HG03521 (cell line): Measurements from ENCODE around the gene KPTN.
"Not testable (repeated sequence)": the region's sequence is repeated elsewhere in the genome, so short reads cannot be mapped to it uniquely, and the experiment has no call there.

Experiments
- ATAC-seq: cut with Tn5 transposase; IDR thresholded peaks from one replicate; pipeline ENCODE4 v1.9.1; 2021; ENCODE audit warnings: mild to moderate bottlenecking, moderate library complexity; ENCODE audit not compliant: unreplicated experiment

Gene KPTN

GRCh38 chr19:47492571-47493377, 8.8 kb upstream of the KPTN start:
- no peak for ATAC-seq

- ATAC-seq: no peak
These were observed 8.1 kb upstream of the KPTN start for GRCh38 chr19:47492137-47492533.

DNA sequence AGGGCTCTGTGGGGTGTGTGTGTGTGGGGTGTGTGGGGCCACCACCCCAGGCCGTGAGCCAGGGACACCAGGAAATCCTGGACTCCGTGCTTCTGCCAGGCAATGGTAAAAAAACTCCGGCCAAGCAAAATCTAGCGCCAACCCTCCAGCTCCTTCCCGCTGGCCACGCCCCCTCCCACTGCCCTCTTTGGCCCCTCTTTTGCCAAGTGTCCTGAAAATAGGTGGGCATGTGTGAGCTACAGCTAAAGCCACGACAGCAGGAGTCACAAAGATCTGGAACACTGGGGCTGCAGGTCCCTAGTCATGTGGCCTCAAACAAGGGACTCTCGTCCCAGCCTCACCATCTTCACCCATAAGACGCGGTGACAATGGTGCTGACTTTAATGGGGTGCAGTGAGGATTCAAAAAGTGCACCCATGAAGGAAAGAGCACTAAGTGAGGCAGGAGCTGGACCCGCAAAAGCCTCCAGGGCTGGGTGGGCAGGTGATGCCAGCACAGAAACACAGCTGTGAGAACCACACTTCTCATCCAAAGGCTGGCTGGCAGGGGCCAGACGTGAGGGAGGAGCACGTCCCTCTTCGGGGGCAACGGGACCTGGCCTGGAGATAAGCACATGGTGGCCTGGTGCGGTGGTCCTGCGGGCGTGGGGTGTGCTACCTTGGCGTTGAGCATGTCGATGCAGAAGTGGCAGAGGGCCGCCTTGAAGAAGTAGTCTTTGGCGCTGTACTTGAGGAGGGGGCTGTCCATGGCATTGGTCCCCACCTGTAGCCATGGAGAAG, 7.5 kb upstream of the KPTN start:
- no peak for ATAC-seq

- no peak for ATAC-seq
These were observed 6.8 kb upstream of the KPTN start for GRCh38 chr19:47490847-47491246.

GRCh38 chr19:47490031-47490430, 6.0 kb upstream of the KPTN start:
- no peak for ATAC-seq

- ATAC-seq: no peak
These were observed 5.3 kb upstream of the KPTN start for GRCh38 chr19:47489072-47489914.

DNA sequence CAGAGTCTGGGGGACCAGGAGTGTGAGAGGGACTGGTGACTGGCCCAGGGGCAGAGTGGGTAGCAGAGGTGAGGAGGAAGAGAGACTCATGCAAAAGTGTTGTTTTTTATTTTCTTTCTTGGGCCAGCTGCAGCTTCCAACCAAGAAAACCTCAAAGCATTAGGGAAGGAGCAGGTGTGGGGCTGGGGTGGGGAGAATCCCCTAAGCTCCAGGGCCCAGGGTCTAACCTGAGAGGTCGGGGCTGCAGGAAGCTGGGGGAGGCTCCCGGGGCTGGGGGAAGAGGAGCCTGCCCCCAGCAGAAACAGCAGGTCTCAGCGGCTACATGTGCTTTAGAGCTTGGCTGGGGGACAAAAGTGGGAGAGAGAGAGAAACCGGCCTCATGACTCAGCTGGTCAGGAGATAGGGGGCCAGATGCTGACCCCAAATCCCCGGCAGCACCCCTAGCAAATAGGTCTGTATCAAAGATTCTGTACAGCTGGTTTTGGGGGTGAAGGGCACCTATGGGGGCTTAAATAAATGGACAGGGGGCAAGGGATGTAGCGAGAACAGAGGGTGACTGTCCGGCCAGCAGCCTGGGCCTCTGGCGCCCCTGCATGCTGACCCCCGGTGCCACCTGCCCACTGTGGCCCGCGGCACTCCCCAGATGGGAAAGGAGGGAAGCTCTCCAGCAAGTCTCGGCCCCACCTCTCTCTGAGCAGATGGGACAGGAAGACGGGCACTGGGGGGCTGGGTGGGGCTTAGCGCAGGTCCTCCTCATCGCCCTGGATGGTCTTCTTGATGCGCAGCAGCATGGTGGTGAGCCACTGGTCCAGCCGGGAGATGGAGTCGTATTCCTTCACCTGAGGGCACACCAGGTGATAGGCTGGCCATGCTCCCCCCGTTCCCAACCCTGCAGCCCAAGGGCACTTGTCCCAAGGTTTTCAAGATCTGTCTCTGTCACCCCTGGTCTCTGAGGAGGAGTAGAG, 3.8 kb upstream of the KPTN start:
- ATAC-seq: no peak

DNA sequence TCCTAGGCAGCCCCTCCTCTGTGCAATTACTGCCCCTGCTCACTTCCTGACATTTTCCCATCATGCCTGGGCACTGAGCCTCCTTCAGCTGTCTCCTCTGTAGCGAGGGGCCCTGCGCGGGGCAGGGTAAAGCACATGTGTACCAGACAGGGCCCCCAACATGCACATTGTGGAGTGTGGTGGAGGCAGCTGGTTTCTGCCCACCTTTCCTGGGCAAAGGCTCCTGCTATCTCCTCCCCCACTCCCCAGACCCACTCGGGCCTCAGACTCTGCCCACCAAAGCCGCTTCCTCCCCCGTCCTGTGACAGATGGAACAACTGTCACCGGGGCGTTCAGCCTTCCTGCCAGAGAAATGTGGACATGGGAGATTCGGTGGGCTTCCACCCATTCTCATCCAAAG, 2.9 kb upstream of the KPTN start:
- ATAC-seq: no peak

DNA sequence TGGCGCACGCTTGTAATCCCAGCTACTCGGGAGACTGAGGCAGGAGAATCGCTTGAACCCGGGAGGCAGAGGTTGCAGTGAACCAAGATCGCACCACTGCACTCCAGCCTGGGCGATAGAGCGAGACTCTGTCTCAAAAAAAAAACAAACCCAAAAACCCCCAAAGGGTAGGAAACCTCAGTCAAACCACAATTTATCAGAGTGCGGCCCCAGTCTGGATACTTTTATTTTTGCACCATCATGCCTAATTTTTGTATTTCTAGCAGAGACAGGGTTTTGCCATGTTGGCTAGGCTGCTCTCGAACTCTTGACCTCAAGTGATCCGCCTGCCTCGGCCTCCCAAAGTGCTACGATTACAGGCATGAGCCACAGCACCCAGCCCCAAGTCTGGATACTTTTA, 2.2 kb upstream of the KPTN start:
- not testable (repeated sequence) for ATAC-seq

DNA sequence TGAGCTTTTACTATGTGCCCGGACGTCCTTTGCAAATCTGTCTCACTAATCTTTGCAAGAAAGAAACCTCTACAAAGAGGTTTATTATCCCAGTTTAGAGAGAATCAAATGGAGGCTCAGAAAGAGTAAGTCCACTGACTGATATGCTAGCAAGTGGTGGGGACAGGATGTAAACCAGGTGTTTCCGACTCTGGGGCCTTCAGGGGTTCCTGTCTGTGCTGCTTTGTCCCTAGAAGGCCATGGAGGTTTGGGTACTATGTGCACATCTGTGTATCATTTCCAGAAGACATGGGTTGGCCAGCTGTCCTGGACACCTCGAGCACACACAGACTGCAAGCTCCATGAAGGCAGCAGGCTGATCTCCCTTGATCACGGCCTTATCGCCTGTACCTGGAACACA, 1.2 kb upstream of the KPTN start:
- ATAC-seq: no peak

GRCh38 chr19:47483200-47483599, 819 bp downstream of the KPTN start:
- no peak for ATAC-seq

- no peak for ATAC-seq
These were observed 2.5 kb downstream of the KPTN start for GRCh38 chr19:47481460-47482052.

GRCh38 chr19:47480658-47481057, 3.4 kb downstream of the KPTN start:
- ATAC-seq: no peak

DNA sequence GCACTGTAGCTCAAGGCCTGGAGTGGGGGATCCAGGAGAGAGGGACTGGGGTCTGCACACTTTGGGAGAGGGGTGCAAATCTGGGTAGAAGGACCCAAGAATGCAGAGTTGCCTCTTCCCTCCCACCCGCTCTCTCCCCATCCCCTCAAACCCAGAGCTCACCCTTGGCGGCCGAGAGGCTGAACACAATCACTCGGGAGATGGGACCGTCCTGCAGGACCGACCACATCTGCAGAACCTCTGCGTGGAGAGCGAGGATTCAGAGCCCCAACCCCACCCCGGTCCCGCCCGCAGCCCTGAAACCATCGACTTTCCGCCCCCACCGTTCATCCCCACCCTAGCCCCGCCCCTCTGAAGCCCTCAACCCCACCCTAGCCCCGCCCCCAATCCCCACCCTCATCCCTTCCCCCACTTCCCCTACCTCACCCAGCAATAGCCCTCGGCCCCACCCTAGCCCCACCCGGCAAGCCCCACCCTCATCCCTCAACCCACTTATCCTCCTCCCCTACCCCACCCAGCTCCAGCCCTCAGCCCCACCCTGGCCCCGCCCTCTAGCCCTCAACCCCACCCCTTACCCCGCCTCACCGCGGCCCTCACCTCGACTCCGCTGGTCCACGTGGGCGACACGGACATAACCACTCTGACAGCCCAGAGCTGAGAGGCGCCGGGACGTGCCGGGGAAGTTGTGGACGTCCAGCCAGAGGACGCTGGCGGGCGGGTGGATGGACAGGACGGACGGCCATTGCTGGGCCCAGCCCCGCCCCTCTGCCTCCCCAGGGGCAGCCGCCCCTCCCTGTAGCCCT, 4.1 kb downstream of the KPTN start:
- no peak for ATAC-seq

DNA sequence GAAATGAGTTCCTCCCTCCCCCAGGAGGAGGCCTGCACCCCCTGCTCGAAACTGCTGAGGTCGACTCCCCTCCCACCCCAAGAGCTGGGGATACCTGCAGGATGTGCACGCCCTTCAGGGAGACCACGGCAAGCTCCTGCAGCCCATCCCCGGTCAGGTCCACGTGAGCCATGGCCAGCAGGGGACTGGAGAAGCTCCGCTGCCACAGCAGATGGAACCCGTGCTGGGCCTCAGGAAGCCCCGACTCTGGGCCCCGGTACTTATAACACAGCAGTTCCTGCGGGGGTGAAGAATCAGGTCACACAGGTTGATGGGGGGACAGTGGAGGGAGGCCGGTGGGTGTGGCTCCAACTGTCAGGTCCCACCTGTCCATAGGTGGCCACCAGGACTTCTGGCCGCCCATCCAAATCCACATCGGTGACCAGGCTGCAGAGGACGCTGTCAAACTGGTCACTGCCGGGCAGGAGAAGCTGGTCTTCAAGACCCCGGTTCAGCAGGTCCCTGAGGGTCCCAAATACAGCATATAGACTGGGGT, 7.5 kb downstream of the KPTN start:
- no peak for ATAC-seq

DNA sequence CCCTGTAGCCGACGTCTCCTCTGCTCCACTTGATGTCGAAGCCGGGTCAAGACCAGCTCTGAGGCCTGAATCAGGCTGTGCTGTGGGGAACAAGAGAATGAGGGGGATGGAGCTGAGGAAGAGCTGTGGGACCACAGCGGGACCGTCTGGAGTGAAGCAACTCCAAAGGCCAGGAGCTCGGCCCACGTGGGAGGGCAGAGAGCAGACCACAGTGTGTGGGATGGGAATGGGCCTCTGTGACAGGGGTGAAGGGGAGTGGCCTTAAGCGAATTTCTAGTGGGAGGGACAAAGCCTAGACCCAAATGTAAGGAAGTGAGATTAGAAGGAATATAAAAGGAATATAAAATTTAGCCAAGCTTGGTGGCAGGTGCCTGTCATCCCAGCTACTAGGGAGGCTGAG, 8.6 kb downstream of the KPTN start:
- no peak for ATAC-seq

DNA sequence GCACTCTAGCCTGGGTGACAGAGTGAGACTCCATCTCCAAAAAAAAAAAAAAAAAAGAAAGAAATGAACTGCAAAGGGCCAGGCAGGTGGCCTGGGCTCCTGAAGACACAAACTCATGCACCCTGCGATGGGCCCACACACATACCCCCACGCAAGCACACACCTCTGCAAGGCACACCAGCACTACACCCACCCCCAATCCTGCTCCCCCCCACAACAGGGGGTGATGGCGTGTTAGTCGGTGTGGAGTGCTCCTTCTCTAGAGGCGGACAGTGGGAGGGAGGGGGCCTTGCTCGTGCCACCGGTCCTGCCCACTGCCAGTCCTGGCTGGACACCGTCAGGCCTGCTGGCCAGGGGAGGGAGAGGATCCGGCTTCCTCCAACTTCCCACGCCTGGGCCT, 10.7 kb downstream of the KPTN start:
- ATAC-seq: no peak

DNA sequence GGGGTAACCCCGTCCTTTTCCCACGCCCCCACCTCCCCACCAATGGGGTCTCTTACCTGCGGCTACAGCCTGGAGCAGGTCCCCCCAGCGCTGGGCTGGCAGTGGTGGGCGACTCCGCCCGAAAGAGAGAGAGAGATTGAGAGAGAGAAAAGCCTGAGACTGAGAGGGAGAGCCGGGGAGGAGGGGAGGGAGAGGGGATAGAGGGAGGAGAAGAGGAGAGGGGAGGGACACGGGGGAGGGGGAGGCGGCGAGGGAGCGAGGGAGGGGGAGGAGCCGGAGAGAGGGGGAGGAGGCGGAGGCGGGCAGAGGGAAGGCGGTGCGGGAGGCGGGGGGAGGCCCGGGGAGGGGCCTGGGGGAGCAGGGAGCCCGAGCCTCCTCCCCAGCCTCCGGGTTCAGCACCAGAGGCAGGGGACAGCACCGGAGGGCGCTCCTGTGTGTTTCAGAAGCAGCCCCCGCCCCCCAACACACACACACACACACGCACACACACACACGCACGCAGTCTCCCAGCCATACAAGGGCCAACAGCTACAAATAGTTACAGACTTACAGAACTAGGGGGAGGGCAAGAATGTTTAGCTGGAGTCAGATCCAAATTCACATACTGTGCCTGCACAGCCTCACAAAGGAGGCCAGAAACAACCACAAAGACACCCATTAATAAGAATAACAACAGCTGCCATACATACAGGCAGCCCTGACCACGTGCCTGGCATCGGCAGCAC, 12.1 kb downstream of the KPTN start, which contains the start of gene SLC8A2:
TSS of gene SLC8A2 (minus strand) at position 161 of the 725 bp plus-strand sequence. CDS start 5,490 bp downstream, outside the sequence.
- no peak for ATAC-seq
